T-helper 2 cell treated with Interferon-gamma antibody and Interleukin-4, amounts not matched to agents 5 μg/mL and 100 μg/mL, for 36 hours (primary cell): ENCODE measurements around the gene CARMIL1.

Experiments used
- DNase-seq: peaks from one replicate; pipeline ENCODE4 v3.0.0; 2021; ENCODE audit warnings: low spot score
- H3K27ac Mint-ChIP-seq: one replicate; pipeline ENCODE4 v1.8.0; 2021; ENCODE audit warnings: mild to moderate bottlenecking, mixed read lengths
- H3K27me3 Mint-ChIP-seq: one replicate; pipeline ENCODE4 v1.8.0; 2021; ENCODE audit warnings: low read depth, mixed read lengths
- H3K36me3 Mint-ChIP-seq: one replicate; pipeline ENCODE4 v1.8.0; 2021; ENCODE audit warnings: low read depth, mixed read lengths
- H3K4me1 Mint-ChIP-seq: one replicate; pipeline ENCODE4 v1.8.0; 2021; ENCODE audit warnings: low read depth, mixed read lengths
- H3K4me3 Mint-ChIP-seq: one replicate; pipeline ENCODE4 v1.8.0; 2022; ENCODE audit warnings: mild to moderate bottlenecking, moderate library complexity, mixed read lengths
- H3K9me3 Mint-ChIP-seq: one replicate; pipeline ENCODE4 v1.8.0; 2021; ENCODE audit warnings: mixed read lengths

The CARMIL1 gene

GRCh38 chr6:25628471-25629197 is 349.5 kb downstream of the CARMIL1 start:
- Mint-ChIP-seq H3K27ac (no peak overlapping the region), H3K4me3 (no peak overlapping the region), H3K4me1 (no peaks in the 10 kb centered on the region), H3K27me3 (no peaks in the 10 kb centered on the region), H3K36me3 (no peaks in the 10 kb centered on the region), H3K9me3 (no peaks in the 10 kb centered on the region)
- no peak for DNase-seq

GRCh38 chr6:25629198-25629576 is 350.0 kb downstream of the CARMIL1 start:
- Mint-ChIP-seq H3K27ac (no peak overlapping the region), H3K27me3 (peaks cover 2% of the 10 kb centered on the region), H3K36me3 (no peaks in the 10 kb centered on the region), H3K9me3 (no peaks in the 10 kb centered on the region), H3K4me1 (no peaks in the 10 kb centered on the region), H3K4me3 (no peak overlapping the region)
- DNase-seq, result no peak

- H3K9me3 Mint-ChIP-seq, result no peaks in the 10 kb centered on the region
- H3K4me3 Mint-ChIP-seq, result no peak overlapping the region
- no peak overlapping the region for H3K27ac Mint-ChIP-seq
- peaks cover 8% of the 10 kb centered on the region for H3K27me3 Mint-ChIP-seq
- DNase-seq, result no peak
- H3K4me1 Mint-ChIP-seq, result no peaks in the 10 kb centered on the region
- no peaks in the 10 kb centered on the region for H3K36me3 Mint-ChIP-seq
These were observed 351.5 kb downstream of the CARMIL1 start for GRCh38 chr6:25630508-25631278.

- Mint-ChIP-seq H3K9me3 (no peaks in the 10 kb centered on the region), H3K27me3 (peaks cover 20% of the 10 kb centered on the region), H3K27ac (no peak overlapping the region), H3K4me1 (no peaks in the 10 kb centered on the region), H3K4me3 (no peak overlapping the region), H3K36me3 (no peaks in the 10 kb centered on the region)
- no peak for DNase-seq
These were observed 356.7 kb downstream of the CARMIL1 start for GRCh38 chr6:25635886-25636317.

- Mint-ChIP-seq H3K36me3 (no peaks in the 10 kb centered on the region), H3K4me1 (no peaks in the 10 kb centered on the region), H3K27ac (no peak overlapping the region), H3K9me3 (no peaks in the 10 kb centered on the region), H3K27me3 (peaks cover 20% of the 10 kb centered on the region), H3K4me3 (no peak overlapping the region)
- DNase-seq, result no peak
These were observed 358.0 kb downstream of the CARMIL1 start for GRCh38 chr6:25637211-25637610.

GRCh38 chr6:25637960-25638434 is 358.8 kb downstream of the CARMIL1 start:
- Mint-ChIP-seq H3K27ac (no peak overlapping the region), H3K9me3 (no peaks in the 10 kb centered on the region), H3K4me3 (no peak overlapping the region), H3K36me3 (no peaks in the 10 kb centered on the region), H3K27me3 (peaks cover 21% of the 10 kb centered on the region), H3K4me1 (no peaks in the 10 kb centered on the region)
- DNase-seq, result no peak

GRCh38 chr6:25639653-25640052 is 360.5 kb downstream of the CARMIL1 start:
- Mint-ChIP-seq H3K36me3 (no peaks in the 10 kb centered on the region), H3K4me3 (no peak overlapping the region), H3K27me3 (peaks cover 24% of the 10 kb centered on the region), H3K9me3 (no peaks in the 10 kb centered on the region), H3K27ac (no peak overlapping the region), H3K4me1 (no peaks in the 10 kb centered on the region)
- no peak for DNase-seq

- no peaks in the 10 kb centered on the region for H3K4me1 Mint-ChIP-seq
- no peak for DNase-seq
- no peak overlapping the region for H3K4me3 Mint-ChIP-seq
- H3K27ac Mint-ChIP-seq, result no peak overlapping the region
- no peaks in the 10 kb centered on the region for H3K36me3 Mint-ChIP-seq
- no peaks in the 10 kb centered on the region for H3K9me3 Mint-ChIP-seq
- H3K27me3 Mint-ChIP-seq, result peaks cover 23% of the 10 kb centered on the region
These were observed 361.3 kb downstream of the CARMIL1 start for GRCh38 chr6:25640446-25640845.

GRCh38 chr6:25640891-25641290 is 361.7 kb downstream of the CARMIL1 start:
- Mint-ChIP-seq H3K27me3 (peaks cover 23% of the 10 kb centered on the region), H3K4me3 (no peak overlapping the region)

GRCh38 chr6:25641377-25641776 is 362.2 kb downstream of the CARMIL1 start:
- no peaks in the 10 kb centered on the region for H3K9me3 Mint-ChIP-seq
- no peaks in the 10 kb centered on the region for H3K4me1 Mint-ChIP-seq
- no peak overlapping the region for H3K27ac Mint-ChIP-seq
- no peaks in the 10 kb centered on the region for H3K36me3 Mint-ChIP-seq
- no peak for DNase-seq
- no peak overlapping the region for H3K4me3 Mint-ChIP-seq
- peaks cover 26% of the 10 kb centered on the region for H3K27me3 Mint-ChIP-seq

More at GRCh38 chr6:25640891-25641290, 361.7 kb downstream of the CARMIL1 start:
- H3K9me3 Mint-ChIP-seq, result no peaks in the 10 kb centered on the region
- H3K4me1 Mint-ChIP-seq, result no peaks in the 10 kb centered on the region
- no peaks in the 10 kb centered on the region for H3K36me3 Mint-ChIP-seq
- no peak overlapping the region for H3K27ac Mint-ChIP-seq
- DNase-seq, result no peak

GRCh38 chr6:25641940-25642666 is 362.9 kb downstream of the CARMIL1 start:
- no peaks in the 10 kb centered on the region for H3K9me3 Mint-ChIP-seq
- H3K27ac Mint-ChIP-seq, result no peak overlapping the region
- H3K27me3 Mint-ChIP-seq, result peaks cover 27% of the 10 kb centered on the region
- H3K4me3 Mint-ChIP-seq, result no peak overlapping the region
- DNase-seq, result no peak
- H3K36me3 Mint-ChIP-seq, result no peaks in the 10 kb centered on the region
- H3K4me1 Mint-ChIP-seq, result no peaks in the 10 kb centered on the region

- H3K9me3 Mint-ChIP-seq, result no peaks in the 10 kb centered on the region
- H3K27me3 Mint-ChIP-seq, result peaks cover 31% of the 10 kb centered on the region
These were observed 363.6 kb downstream of the CARMIL1 start for GRCh38 chr6:25642667-25643328.

GRCh38 chr6:25645916-25646315 is 366.7 kb downstream of the CARMIL1 start:
- Mint-ChIP-seq H3K27ac (no peak overlapping the region), H3K27me3 (peaks cover 40% of the 10 kb centered on the region), H3K4me1 (no peaks in the 10 kb centered on the region), H3K9me3 (no peaks in the 10 kb centered on the region), H3K4me3 (no peak overlapping the region), H3K36me3 (no peaks in the 10 kb centered on the region)
- DNase-seq, result no peak

More at GRCh38 chr6:25642667-25643328, 363.6 kb downstream of the CARMIL1 start:
- Mint-ChIP-seq H3K36me3 (no peaks in the 10 kb centered on the region), H3K4me3 (no peak overlapping the region), H3K27ac (no peak overlapping the region), H3K4me1 (no peaks in the 10 kb centered on the region)
- no peak for DNase-seq
